ENCODE data around the gene RDX. TPM values are rescaled to one million over a fixed set of nuclear protein-coding genes. Genes with fewer than 3 reads are reported as not detected.

RDX gene
- polyA plus RNA-seq, 1 donor: 159 TPM

DNA sequence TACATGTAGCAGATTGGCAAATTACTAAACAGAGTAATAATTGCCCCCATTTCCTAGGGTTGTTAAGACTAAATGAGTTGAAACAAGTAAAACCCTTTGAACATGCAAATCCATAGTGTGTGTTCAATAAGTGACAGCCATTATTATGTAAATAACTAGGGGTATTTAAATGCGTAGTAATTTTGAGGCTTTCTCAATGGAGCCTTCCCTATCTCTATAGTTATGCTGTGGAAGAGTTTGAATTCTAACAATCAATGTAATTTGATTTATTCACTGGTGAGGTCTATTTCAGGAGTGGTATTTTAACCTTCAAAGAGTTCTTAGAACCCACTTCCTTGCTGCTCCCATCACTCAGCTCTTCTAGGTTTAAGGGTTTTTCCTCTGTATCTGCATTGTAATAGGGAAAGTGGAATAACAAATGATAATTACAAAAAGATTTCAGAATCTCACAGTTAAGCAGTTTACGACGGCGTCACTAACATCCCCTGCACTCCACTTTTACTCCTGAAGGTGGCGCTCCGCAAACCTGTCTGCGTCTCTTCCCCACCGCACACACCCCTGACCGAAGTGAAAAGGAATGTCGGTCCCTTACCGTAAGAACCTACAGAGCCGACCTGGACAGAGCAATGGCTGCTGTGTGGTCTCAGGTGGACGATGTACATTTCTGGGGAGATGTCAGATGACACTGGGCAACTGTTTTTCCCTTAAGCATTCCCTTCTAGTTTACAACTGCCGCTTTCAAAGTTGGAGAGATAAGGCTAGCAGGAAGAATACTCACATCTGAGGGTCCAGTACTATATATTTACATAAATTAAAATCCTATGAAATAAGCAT, 122.4 kb downstream of the RDX start:
- DNase-seq: peak; percentile 71

GRCh38 chr11:110172468-110173065, 123.8 kb downstream of the RDX start:
- no peak for DNase-seq

GRCh38 chr11:110169738-110170137, 126.7 kb downstream of the RDX start:
- no peak for DNase-seq

DNA sequence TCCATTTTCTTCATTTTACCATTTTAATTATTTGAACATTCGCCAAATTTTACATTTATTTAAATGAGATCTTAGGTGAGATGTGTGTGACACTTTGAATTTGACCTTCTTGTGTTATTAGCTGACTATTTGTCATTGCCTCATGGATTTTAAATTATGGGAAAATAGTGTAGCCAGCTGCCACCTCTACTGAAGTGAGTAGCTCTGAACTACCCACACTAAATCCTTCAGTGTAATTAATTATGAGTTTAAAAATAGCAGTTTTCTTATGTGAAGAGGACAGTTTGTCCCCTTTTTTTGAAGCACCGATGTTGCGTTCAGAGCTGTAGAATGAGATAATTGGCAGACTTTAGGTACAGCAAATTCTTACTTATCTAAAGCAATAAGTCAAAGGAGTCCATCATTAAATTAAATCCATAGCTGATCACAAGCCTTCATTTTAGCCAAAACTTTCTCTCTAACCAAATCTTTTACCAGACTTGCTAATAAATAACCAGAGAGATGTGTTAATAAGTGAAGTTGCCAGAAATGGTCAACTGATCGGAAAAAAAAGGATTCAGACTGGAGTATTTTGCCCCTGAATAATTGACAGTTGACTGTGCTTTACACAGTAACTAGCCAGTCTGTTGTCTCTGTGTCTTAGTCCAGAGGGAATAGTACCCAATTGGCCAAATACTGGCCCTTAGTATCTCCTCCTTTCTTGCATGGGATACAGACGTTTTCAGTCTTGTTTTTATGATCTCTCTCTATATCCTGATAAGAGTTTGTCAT, 128.2 kb downstream of the RDX start:
- DNase-seq: no peak

DNA sequence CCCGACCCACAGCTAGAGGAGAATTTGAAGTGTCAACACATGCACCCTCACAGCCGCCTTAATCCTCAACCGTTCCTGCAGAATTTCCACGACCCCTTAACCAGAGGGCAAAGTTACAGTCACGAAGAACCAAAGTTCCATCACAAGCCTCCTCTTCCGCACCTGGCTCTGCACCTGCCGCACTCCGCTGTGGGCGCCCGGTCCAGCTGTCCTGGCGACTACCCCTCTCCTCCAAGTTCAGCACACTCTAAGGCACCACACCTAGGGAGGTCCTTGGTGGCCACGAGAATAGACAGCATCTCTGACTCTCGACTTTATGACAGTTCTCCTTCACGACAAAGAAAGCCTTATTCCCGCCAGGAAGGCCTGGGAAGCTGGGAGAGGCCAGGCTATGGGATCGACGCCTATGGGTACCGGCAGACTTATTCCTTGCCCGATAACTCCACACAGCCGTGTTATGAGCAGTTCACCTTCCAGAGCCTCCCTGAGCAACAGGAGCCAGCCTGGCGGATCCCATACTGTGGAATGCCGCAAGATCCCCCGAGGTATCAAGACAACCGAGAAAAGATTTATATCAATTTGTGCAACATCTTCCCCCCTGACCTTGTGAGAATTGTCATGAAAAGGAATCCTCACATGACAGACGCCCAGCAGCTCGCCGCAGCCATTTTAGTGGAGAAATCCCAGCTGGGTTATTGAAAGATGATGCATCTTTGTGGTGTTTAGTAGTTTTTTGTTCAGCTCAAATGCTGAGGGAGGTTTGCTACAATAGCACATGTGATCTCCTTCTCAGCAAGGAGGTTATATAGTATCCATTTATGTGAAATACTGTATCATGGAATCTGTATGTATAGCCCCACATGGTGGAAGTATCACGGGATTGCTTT, 131.1 kb downstream of the RDX start:
- DNase-seq: no peak

- no peak for DNase-seq
Measured at GRCh38 chr11:110162216-110162615, 134.2 kb downstream of the RDX start.

GRCh38 chr11:110161061-110161460, 135.4 kb downstream of the RDX start:
- DNase-seq: no peak

GRCh38 chr11:110160437-110160836, 136.0 kb downstream of the RDX start:
- DNase-seq: no peak

- DNase-seq: no peak
Measured at GRCh38 chr11:110160016-110160415, 136.4 kb downstream of the RDX start.

DNA sequence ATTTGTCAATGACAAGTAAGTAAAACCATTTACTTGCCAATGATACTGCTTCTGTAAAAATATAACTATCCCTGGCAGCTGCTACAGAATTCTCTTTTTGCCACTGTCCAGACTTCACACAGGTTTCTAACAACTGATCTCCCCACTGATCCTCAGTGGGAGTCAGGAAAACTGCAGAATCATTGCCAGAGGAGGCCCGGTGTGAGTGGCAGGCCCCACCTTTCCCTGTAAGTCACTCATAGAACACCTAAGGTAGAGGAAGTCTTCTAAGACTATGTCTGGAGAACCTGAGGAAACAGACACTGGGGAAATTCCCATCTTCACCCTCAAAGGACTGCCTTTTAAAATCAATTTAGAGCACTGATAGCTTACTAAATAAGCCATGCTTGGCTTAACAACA, 136.9 kb downstream of the RDX start:
- no peak for DNase-seq

- no peak for DNase-seq
Measured at GRCh38 chr11:110158317-110159200, 137.9 kb downstream of the RDX start.

DNA sequence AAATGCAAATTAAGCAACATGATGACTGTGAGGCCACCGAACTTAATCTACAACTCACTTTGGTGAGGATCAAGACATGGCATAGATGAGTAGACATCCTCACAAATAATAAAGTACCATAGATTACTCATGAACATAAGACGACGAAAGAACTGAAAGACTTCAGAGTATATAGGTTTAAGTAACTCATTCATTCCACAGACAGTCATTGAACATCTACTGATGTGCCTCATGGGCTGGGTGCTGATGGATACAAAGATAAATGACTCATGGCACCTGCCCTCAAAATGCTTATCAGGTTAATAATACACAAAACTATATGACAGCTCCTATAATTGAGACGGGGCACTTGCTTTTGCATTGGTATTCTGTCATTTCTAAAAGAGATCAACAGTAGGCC, 139.9 kb downstream of the RDX start:
- DNase-seq: no peak

GRCh38 chr11:110153474-110153873, 142.9 kb downstream of the RDX start:
- no peak for DNase-seq

- no peak for DNase-seq
Measured at GRCh38 chr11:110152199-110152598, 144.2 kb downstream of the RDX start.

DNA sequence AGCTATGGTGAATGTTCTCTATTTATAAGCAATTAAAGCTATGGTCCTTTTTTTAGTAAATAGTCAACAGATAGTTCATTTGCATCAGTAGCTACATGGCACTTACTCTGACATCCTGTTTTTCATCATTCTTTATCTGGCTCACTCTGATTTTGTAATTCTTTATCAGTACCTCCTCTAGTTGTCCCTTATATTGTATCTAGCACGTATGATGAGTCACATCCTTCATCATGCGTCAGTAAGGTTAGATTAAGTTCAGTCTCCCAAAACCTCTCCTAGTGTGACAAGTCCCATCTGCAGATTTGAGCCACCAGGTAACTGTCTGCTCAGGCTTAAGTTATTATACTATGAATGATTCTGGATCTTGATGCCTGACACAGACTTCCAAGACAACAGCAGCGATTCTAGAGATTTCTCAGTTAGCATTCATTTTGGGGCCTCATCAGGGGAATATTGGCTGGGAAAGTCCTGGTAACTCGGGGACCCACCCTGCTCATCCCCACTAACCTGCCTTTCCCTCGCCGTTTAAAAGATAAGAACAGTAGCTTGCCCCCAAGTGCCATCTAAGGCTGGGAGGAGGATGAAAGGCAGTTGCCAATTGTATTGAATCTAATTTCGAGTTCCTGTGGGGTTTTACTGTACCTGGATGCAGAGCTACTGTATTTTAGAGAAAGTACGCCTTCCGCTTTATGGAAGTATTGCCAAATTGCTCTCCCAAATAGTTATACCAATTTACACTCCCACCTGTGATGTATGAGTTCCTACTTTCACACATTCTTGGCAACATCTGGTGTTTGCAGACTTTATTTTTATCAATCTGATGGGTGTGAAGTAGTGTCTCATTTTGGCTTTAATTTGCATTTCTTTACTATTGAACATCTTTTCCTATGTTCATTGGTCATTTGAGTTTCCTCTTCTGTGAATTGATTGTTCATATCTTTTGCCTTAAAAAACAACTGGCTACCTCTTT, 147.4 kb downstream of the RDX start:
- no peak for DNase-seq

GRCh38 chr11:110147962-110148709, 148.3 kb downstream of the RDX start:
- no peak for DNase-seq

DNA sequence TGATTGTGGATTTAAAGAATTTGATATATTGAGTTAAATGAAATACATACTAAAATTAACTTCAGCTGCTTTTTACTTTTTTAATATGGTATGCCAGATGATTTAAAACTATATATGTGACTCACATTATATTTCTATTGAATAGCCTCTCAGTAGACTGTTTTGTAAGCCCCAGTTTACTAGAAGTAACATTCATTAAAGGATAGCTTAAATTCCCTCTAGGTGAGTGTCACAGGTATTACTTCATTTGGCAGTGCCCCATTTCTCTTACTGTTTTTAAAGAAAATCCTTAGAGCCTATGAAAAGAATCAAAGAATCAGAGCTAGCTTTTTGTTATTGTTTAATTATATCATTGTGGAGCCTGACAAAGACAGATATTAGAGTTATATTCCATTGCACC, 154.6 kb downstream of the RDX start:
- DNase-seq: no peak

DNA sequence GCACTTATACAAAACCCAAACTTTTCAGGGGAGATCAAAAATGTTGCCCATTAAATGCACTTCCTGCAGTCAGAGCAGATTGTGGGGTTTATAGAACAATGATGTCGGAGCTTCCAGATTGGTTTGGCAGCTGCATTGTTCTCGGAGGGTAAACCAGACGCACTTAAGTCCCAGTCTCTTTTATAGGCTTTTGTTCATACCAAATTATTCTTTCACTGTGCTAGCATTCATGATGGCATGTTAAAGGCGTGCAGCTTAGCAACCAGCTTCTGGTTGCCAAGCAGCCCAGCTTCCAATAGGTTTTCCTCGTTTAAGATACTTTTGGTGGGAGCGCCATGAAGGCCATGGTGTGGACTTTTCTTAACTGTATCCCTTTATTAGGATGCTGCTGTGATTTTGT, 162.3 kb downstream of the RDX start:
- no peak for DNase-seq

- no peak for DNase-seq
Measured at GRCh38 chr11:110133160-110133559, 163.3 kb downstream of the RDX start.

All from left kidney (tissue), 2 donors.